GM18519 (cell line): ENCODE results near the gene MRFAP1L1.

Source experiments
- ATAC-seq: cut with Tn5 transposase; IDR thresholded peaks from one replicate; pipeline ENCODE4 v1.9.1; 2021; ENCODE audit warnings: mild to moderate bottlenecking, moderate library complexity; ENCODE audit not compliant: unreplicated experiment, low FRiP score

The MRFAP1L1 gene

GRCh38 chr4:6665320-6665654, 44.4 kb downstream of the MRFAP1L1 start:
- no peak for ATAC-seq

GRCh38 chr4:6663596-6664393, 45.9 kb downstream of the MRFAP1L1 start:
- no peak for ATAC-seq

GRCh38 chr4:6662591-6662990, 47.1 kb downstream of the MRFAP1L1 start:
- ATAC-seq, result no peak

- ATAC-seq, result no peak
These were observed 49.2 kb downstream of the MRFAP1L1 start for GRCh38 chr4:6660430-6660829.

- ATAC-seq, result no peak
These were observed 49.8 kb downstream of the MRFAP1L1 start for GRCh38 chr4:6659897-6660296.

GRCh38 chr4:6658597-6659075, 51.0 kb downstream of the MRFAP1L1 start:
- no peak for ATAC-seq

GRCh38 chr4:6658209-6658595, 51.5 kb downstream of the MRFAP1L1 start:
- ATAC-seq, result no peak
